HG03159 (cell line): ENCODE measurements around the gene PCNT.

Experiments used
- ATAC-seq: cut with Tn5 transposase; IDR thresholded peaks from one replicate; pipeline ENCODE4 v1.9.1; 2021; ENCODE audit warnings: mild to moderate bottlenecking, moderate library complexity; ENCODE audit not compliant: unreplicated experiment

Gene PCNT

GRCh38 chr21:46328151-46328550 lies 4.2 kb downstream of the PCNT start:
- no peak for ATAC-seq

GRCh38 chr21:46329796-46330195 lies 5.8 kb downstream of the PCNT start:
- no peak for ATAC-seq

- no peak for ATAC-seq
Observed at GRCh38 chr21:46334351-46335140, 10.6 kb downstream of the PCNT start.

GRCh38 chr21:46336603-46337002 lies 12.6 kb downstream of the PCNT start:
- no peak for ATAC-seq

- no peak for ATAC-seq
Observed at GRCh38 chr21:46340998-46341397, 17.0 kb downstream of the PCNT start.

- no peak for ATAC-seq
Observed at GRCh38 chr21:46344219-46344915, 20.4 kb downstream of the PCNT start.

GRCh38 chr21:46345861-46346260 lies 21.9 kb downstream of the PCNT start:
- no peak for ATAC-seq

- no peak for ATAC-seq
Observed at GRCh38 chr21:46346296-46347202, 22.6 kb downstream of the PCNT start.

GRCh38 chr21:46347203-46347550 lies 23.2 kb downstream of the PCNT start:
- no peak for ATAC-seq

- ATAC-seq, result no peak
Observed at GRCh38 chr21:46347791-46348381, 23.9 kb downstream of the PCNT start.

GRCh38 chr21:46349134-46349760 lies 25.3 kb downstream of the PCNT start:
- ATAC-seq, result no peak

- no peak for ATAC-seq
Observed at GRCh38 chr21:46350571-46350970, 26.6 kb downstream of the PCNT start.

- no peak for ATAC-seq
Observed at GRCh38 chr21:46350981-46351380, 27.0 kb downstream of the PCNT start.

- ATAC-seq, result no peak
Observed at GRCh38 chr21:46351476-46352163, 27.7 kb downstream of the PCNT start.

- ATAC-seq, result no peak
Observed at GRCh38 chr21:46352164-46352515, 28.2 kb downstream of the PCNT start.

GRCh38 chr21:46352913-46353312 lies 29.0 kb downstream of the PCNT start:
- no peak for ATAC-seq

GRCh38 chr21:46354046-46354445 lies 30.1 kb downstream of the PCNT start:
- ATAC-seq, result no peak

- no peak for ATAC-seq
Observed at GRCh38 chr21:46354518-46354917, 30.6 kb downstream of the PCNT start.

- no peak for ATAC-seq
Observed at GRCh38 chr21:46355161-46356004, 31.4 kb downstream of the PCNT start.
